Lower lobe of right lung (tissue), 2 donors: Measurements from ENCODE around the gene MAP3K14. TPM values are rescaled to one million over a fixed set of nuclear protein-coding genes. Genes with fewer than 3 reads are reported as not detected.
A peak's percentile ranks its signal among the peaks of the same experiment; 100 is the strongest.

Experiments used
- ATAC-seq, 2 donors: fragments of 200-7000 bp; cut with Tn5 transposase; one replicate each; pipeline ENCODE4 v1.9.1; 2020 to 2022; ENCODE audit warnings: mild to moderate bottlenecking in 2 of 2, moderate library complexity in 2 of 2
- DNase-seq: peaks from one replicate; pipeline ENCODE4 v3.0.0-alpha.2; 2020
- H3K27ac ChIP-seq: fragments of 200-600 bp; one replicate; pipeline ENCODE4 v1.8.0; 2022
- H3K27me3 ChIP-seq: fragments of 200-600 bp; one replicate; pipeline ENCODE4 v1.8.0; 2022; ENCODE audit warnings: low read depth
- H3K36me3 ChIP-seq: fragments of 200-600 bp; one replicate; pipeline ENCODE4 v1.8.0; 2022; ENCODE audit warnings: mild to moderate bottlenecking
- H3K4me1 ChIP-seq: fragments of 200-600 bp; one replicate; pipeline ENCODE4 v1.8.0; 2022
- H3K4me3 ChIP-seq: fragments of 200-600 bp; one replicate; pipeline ENCODE4 v1.8.0; 2022; ENCODE audit warnings: mild to moderate bottlenecking
- H3K9me3 ChIP-seq: fragments of 200-600 bp; one replicate; pipeline ENCODE4 v1.8.0; 2022
- intact Hi-C: fragments of 100-400 bp; cut with DNase I; formaldehyde crosslinking; loops from one replicate; pipeline ENCODE4 v1.11.0; 2022
- total RNA-seq: library from RNA; stranded (reverse); fragmentation: NEBNext Ultra II Directional; extraction: Animal tissue kit (Norgen Biotek cat#: 25700); gene quantifications from one replicate; pipeline ENCODE4 v1.2.1, GENCODE V29; 2021
- TF ChIP-seq, protein P1 (sequence below): fragments of 200-600 bp; IDR thresholded peaks from one replicate; pipeline ENCODE4 v1.8.0; 2022; ENCODE audit warnings: antibody characterized with exemption, mild to moderate bottlenecking
- donor health status: DM: no; HTN: yes; CAD: no; lungs with severe emphysema.

The MAP3K14 gene
- total RNA-seq, 1 donor from 2014 or later: 9.3 TPM

DNA sequence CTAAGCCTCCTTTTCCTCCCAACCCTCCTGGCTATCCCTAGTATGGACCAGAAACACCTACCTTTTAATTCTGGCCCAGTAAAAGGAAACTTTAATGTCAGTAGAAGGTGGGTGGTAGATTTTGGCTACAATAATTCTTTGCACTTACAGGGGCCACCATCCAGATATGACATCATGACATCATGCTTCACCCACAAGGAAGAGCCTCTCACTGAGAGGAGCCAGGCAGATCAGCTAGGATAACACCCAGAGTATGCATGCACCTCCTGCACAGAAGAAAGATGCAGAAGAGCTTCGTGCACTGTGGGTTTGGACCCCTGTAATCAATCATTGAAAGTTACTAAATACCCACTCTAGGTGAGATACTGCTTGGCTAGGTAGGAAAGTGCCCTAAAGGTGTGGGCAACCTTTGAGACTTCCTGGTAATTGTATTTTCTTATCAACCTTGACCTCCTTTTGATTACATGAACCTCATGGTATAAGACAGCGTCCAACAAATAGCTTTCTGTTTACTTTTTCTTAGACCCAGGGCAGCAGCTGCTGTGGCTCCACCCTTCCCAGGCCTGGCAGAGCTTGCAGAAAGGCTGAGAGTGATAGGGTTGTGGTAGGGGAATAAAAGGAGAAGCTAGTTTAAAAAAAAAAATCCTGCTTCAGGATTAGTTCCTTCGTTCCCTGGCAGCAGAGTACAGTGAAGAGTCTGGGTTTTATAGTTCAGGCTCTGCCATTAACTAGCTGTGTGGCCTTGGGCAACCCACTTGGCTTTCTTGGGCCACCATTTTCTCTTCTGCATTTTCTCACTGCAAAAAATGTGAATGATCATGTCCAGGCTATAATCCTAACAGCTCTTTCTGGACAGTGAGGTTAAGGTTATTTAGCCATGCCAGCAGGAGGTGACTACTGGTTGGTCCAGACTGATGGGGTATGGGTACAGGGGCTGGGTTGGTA lies 6.2 kb downstream of the MAP3K14 start:
- H3K4me1 ChIP-seq: peaks cover 100% of the 10 kb centered on the region
- peak; percentile 59 for DNase-seq
- TF ChIP-seq, protein P1, sequence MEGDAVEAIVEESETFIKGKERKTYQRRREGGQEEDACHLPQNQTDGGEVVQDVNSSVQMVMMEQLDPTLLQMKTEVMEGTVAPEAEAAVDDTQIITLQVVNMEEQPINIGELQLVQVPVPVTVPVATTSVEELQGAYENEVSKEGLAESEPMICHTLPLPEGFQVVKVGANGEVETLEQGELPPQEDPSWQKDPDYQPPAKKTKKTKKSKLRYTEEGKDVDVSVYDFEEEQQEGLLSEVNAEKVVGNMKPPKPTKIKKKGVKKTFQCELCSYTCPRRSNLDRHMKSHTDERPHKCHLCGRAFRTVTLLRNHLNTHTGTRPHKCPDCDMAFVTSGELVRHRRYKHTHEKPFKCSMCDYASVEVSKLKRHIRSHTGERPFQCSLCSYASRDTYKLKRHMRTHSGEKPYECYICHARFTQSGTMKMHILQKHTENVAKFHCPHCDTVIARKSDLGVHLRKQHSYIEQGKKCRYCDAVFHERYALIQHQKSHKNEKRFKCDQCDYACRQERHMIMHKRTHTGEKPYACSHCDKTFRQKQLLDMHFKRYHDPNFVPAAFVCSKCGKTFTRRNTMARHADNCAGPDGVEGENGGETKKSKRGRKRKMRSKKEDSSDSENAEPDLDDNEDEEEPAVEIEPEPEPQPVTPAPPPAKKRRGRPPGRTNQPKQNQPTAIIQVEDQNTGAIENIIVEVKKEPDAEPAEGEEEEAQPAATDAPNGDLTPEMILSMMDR: no peak
- peak; percentile 17 to 49 for ATAC-seq
- no peak overlapping the region for H3K4me3 ChIP-seq
- H3K27ac ChIP-seq: peak overlapping the region; percentile 88
- no peaks in the 10 kb centered on the region for H3K27me3 ChIP-seq
- H3K9me3 ChIP-seq: no peaks in the 10 kb centered on the region
- intact Hi-C loops: no loop called here
- H3K36me3 ChIP-seq: no peaks in the 10 kb centered on the region

DNA sequence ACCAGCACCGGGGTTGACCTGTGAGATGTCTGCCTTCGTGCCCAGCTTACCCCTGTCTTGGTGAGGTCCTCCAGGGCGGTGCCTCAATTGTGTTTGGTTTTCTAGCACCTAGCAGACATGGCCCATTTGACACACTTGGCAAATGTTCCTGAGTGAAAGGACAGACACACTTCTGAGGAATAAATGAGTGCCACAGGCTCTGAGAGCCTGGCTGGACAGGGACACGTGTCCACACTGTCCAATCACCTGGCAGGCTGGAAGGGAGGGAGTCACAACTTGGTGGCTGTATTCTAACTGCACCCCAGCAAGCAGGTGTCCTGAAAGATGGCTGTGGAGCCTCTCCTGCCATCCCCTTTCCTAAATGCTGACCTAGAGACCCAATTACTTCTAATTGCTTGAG lies 7.4 kb downstream of the MAP3K14 start:
- Histone ChIP-seq H3K9me3 (no peaks in the 10 kb centered on the region), H3K36me3 (no peaks in the 10 kb centered on the region), H3K4me3 (no peak overlapping the region), H3K27ac (peak overlapping the region; percentile 88), H3K4me1 (peaks cover 90% of the 10 kb centered on the region), H3K27me3 (no peaks in the 10 kb centered on the region)
- TF ChIP-seq, protein P1: no peak
- intact Hi-C loops: no loop called here
- ATAC-seq: no peak
- DNase-seq: no peak

DNA sequence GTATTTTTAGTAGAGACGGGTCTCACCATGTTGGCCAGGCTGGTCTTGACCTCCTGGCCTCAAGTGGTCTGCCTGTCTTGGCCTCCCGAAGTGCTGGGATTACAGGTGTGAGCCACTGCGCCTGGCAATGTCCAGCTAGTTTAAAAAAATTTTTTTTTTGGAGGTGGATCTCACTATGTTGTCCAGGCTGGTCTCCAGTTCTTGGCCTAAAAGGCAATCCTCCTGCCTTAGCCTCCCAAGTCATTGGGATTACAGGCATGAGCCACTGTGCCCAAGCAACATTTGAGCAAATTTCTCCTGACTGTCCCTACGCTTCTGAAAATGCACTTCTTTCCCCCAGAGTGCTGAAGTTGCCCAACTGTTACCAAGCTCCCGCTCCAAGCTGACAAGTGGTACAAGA lies 8.0 kb downstream of the MAP3K14 start:
- ATAC-seq: no peak
- Histone ChIP-seq H3K27me3 (no peaks in the 10 kb centered on the region), H3K27ac (no peak overlapping the region), H3K36me3 (no peaks in the 10 kb centered on the region), H3K4me3 (no peak overlapping the region), H3K4me1 (peaks cover 84% of the 10 kb centered on the region), H3K9me3 (no peaks in the 10 kb centered on the region)
- intact Hi-C loops: no loop called here
- TF ChIP-seq, protein P1: no peak
- DNase-seq: no peak

DNA sequence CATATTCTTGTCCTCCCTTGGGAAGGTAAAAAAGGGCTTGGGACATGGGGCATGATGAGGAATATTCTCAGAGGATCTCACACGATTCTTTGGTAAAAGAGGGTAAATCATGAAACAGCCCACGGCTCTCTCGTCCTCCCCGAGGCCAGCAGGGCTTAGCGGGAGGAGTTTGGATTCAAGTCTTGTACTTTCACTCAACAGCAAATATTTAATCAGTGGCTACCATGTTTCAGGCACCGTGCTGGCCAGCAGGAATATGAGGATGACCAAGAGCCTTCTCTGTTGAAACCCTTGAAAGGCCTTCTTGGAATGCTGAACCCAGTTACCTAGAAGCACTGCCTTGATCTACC lies 8.8 kb downstream of the MAP3K14 start:
- H3K4me1 ChIP-seq: peaks cover 80% of the 10 kb centered on the region
- intact Hi-C loops: no loop called here
- ATAC-seq: no peak

GRCh38 chr17:45307290-45308015 lies 9.4 kb downstream of the MAP3K14 start:
- ATAC-seq: peak; percentile 37 to 62
- H3K9me3 ChIP-seq: no peaks in the 10 kb centered on the region
- peak overlapping the region; percentile 81 for H3K27ac ChIP-seq
- DNase-seq: no peak
- peaks cover 80% of the 10 kb centered on the region for H3K4me1 ChIP-seq
- TF ChIP-seq, protein P1: no peak
- H3K27me3 ChIP-seq: no peaks in the 10 kb centered on the region
- H3K4me3 ChIP-seq: no peak overlapping the region
- no peaks in the 10 kb centered on the region for H3K36me3 ChIP-seq
- intact Hi-C loops: no loop called here

More for the DNA sequence above, 8.8 kb downstream of the MAP3K14 start:
- no peaks in the 10 kb centered on the region for H3K36me3 ChIP-seq
- peak overlapping the region; percentile 81 for H3K27ac ChIP-seq
- no peaks in the 10 kb centered on the region for H3K27me3 ChIP-seq
- no peak for DNase-seq
- no peaks in the 10 kb centered on the region for H3K9me3 ChIP-seq
- no peak overlapping the region for H3K4me3 ChIP-seq
- TF ChIP-seq, protein P1: no peak
